HEK293T (cell line): ENCODE results near the gene MIOX.

Source experiments
- CTCF ChIA-PET: fragments of 350-600 bp; formaldehyde crosslinking; extraction: SDS; loops from one replicate; lab custom pipeline; 2021; ENCODE audit warnings: antibody characterized with exemption, inconsistent platforms; lab: Yijun Ruan, JAX
- POLR2A ChIA-PET: fragments of 350-600 bp; formaldehyde crosslinking; extraction: SDS; loops from one replicate; lab custom pipeline; 2020; ENCODE audit warnings: antibody characterized with exemption, inconsistent platforms; lab: Yijun Ruan, JAX
- DNase-seq: peaks from one replicate; pipeline ENCODE4 v3.0.0; 2012; ENCODE audit warnings: mixed read lengths; ENCODE audit errors: extremely low spot score
- ARNT ChIP-seq: fragments of 450-650 bp; IDR thresholded peaks from 2 replicates; pipeline ENCODE4 v1.6.1; 2017; ENCODE audit warnings: mild to moderate bottlenecking
- BHLHE40 ChIP-seq: fragments of 450-650 bp; IDR thresholded peaks from 2 replicates; pipeline ENCODE4 v1.6.1; 2016; ENCODE audit warnings: mild to moderate bottlenecking, moderate library complexity, borderline replicate concordance
- CTBP1 ChIP-seq: fragments of 450-650 bp; IDR thresholded peaks from 2 replicates; pipeline ENCODE4 v1.6.1; 2016; ENCODE audit warnings: borderline replicate concordance
- ELF4 ChIP-seq: fragments of 450-650 bp; IDR thresholded peaks from 2 replicates; pipeline ENCODE4 v1.6.1; 2017; ENCODE audit warnings: antibody characterized with exemption
- FOXA1 ChIP-seq: fragments of 450-650 bp; IDR thresholded peaks from 2 replicates; pipeline ENCODE4 v1.6.1; 2016; ENCODE audit warnings: mild to moderate bottlenecking
- FOXK2 ChIP-seq: fragments of 450-650 bp; IDR thresholded peaks from 2 replicates; pipeline ENCODE4 v1.6.1; 2016; ENCODE audit warnings: mild to moderate bottlenecking
- FOXM1 ChIP-seq: fragments of 450-650 bp; IDR thresholded peaks from 2 replicates; pipeline ENCODE4 v1.6.1; 2017; ENCODE audit warnings: mild to moderate bottlenecking, borderline replicate concordance
- HDGF ChIP-seq: fragments of 450-650 bp; IDR thresholded peaks from 2 replicates; pipeline ENCODE4 v1.6.1; 2017; ENCODE audit warnings: antibody characterized with exemption, borderline replicate concordance
- L3MBTL2 ChIP-seq: fragments of 450-650 bp; conservative IDR thresholded peaks from 2 replicates; pipeline ENCODE4 v1.6.1; 2016; ENCODE audit warnings: mild to moderate bottlenecking
- LEF1 ChIP-seq: fragments of 450-650 bp; IDR thresholded peaks from 2 replicates; pipeline ENCODE4 v1.6.1; 2017; ENCODE audit warnings: mild to moderate bottlenecking, borderline replicate concordance
- NFRKB ChIP-seq: fragments of 450-650 bp; IDR thresholded peaks from 2 replicates; pipeline ENCODE4 v1.6.1; 2016; ENCODE audit warnings: mild to moderate bottlenecking, moderate library complexity
- SP1 ChIP-seq: fragments of 450-650 bp; IDR thresholded peaks from 2 replicates; pipeline ENCODE4 v1.6.1; 2017
- SUZ12 ChIP-seq: fragments of 450-650 bp; IDR thresholded peaks from 2 replicates; pipeline ENCODE4 v1.6.1; 2016; ENCODE audit warnings: mild to moderate bottlenecking
- TARDBP ChIP-seq: fragments of 450-650 bp; IDR thresholded peaks from 2 replicates; pipeline ENCODE4 v1.6.1; 2016
- ZNF384 ChIP-seq: fragments of 450-650 bp; IDR thresholded peaks from 2 replicates; pipeline ENCODE4 v1.6.1; 2016
- TF ChIP-seq, protein P1 (sequence below): fragments of 450-650 bp; IDR thresholded peaks from 2 replicates; pipeline ENCODE4 v1.6.1; 2016

Gene MIOX

DNA sequence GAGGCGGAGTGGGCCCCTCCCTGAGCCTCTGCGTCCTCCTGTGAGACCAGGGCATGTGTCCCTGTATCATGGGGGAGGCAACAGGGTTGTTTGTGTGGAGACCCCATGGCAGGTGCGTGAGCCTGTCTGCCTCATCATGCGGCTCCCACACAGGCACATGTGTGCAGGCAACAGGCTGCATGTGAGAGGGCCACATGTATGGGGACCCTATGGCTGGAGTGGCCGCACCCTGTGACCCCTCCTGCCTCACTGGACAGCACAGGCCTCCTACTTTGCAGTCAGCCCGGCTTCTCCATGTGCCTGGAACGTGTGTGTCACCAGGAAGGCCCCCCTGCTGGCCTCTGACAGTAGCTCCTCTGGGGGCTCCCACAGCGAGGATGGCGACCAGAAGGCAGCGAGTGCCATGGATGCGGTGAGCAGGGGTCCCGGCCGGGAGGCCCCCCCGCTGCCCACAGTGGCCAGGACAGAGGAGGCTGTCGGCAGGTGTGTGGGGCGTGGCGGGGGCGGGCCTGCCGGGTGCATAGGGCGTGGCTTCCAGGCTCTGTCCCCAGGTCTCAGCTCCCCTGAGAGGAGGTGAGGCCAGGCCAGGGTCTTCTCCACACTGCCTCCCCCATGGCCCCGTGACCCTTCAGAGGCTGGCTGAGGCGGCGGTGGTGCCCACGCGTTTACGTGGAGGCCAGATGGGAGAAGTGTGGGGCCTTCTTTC lies 46.0 kb upstream of the MIOX start:
- TF ChIP-seq BHLHE40 (no peak), FOXK2 (no peak), ELF4 (no peak), CTBP1 (no peak), LEF1 (no peak)
- ChIA-PET CTCF (no interaction called here), POLR2A (interaction anchor here (2.3 kb wide), 1 partner anchor 67 kb away, joined by 4 read pairs; the partner anchor contains the start of gene LMF2)
- DNase-seq: no peak

DNA sequence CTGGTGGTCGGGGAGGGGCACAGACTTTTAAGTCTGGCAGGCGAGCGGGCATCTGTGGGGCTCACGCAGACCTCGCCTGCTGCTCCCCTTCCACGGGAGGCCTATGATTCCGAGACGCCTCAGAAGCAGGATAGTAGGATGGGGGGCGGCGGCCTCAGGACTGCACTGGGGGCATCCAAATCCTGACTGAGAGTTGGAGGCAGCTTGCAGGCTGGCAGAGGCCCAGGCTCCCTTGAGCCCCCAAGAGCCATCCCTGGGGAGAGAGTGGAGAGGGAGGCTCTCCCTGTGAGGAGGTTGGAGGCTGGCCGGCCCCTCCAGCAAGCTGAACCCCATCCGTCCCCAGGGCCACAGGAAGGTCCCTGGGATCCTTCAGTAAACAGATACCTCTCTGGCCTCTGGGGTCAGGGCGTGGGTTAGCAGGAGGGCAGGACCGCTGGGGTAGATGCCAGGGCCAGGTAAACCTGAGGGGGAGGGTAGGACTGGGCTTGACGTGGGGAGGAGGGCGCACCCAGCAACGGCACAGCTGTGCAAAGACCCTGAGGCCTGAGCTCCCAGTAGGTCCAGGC lies 45.1 kb upstream of the MIOX start:
- no peak for DNase-seq
- ChIA-PET CTCF (interaction anchor here (1.0 kb wide), 1 partner anchor 57 kb away, joined by 3 read pairs; no protein-coding TSS in a partner anchor), POLR2A (no interaction called here)
- TF ChIP-seq, protein P1, sequence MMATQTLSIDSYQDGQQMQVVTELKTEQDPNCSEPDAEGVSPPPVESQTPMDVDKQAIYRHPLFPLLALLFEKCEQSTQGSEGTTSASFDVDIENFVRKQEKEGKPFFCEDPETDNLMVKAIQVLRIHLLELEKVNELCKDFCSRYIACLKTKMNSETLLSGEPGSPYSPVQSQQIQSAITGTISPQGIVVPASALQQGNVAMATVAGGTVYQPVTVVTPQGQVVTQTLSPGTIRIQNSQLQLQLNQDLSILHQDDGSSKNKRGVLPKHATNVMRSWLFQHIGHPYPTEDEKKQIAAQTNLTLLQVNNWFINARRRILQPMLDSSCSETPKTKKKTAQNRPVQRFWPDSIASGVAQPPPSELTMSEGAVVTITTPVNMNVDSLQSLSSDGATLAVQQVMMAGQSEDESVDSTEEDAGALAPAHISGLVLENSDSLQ: no peak
- TF ChIP-seq FOXA1 (no peak), BHLHE40 (no peak), LEF1 (no peak), NFRKB (no peak), FOXK2 (no peak), ELF4 (no peak), SUZ12 (no peak), ZNF384 (no peak), SP1 (no peak), HDGF (no peak), L3MBTL2 (no peak), ARNT (no peak), FOXM1 (no peak), TARDBP (no peak), CTBP1 (no peak)

DNA sequence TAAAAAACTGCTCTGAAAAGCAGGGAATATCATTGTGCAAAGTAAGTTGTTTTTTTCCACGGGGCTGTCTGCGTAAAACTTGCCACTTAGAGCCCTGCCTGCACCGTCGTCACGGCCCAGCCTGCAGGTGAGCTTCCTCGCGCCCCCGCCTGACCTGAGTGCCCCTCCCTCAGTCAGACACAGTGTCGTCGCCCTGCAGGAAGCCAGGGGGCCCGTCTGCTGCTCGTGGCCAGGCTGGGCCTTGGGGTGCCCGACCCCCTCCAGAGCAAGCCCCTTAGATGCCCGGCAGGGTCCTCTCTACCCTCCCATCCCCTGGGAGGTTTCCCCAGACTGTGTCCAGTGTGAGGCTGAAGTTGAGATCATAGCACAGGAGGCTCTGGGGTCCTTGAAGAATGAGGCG lies 43.5 kb upstream of the MIOX start:
- ChIA-PET POLR2A (no interaction called here), CTCF (no interaction called here)
- TF ChIP-seq ELF4: no peak
- TF ChIP-seq FOXA1: no peak
- no peak for TF ChIP-seq BHLHE40
- TF ChIP-seq L3MBTL2: no peak
- no peak for TF ChIP-seq NFRKB
- no peak for TF ChIP-seq FOXM1
- TF ChIP-seq LEF1: no peak
- no peak for TF ChIP-seq ARNT
- no peak for TF ChIP-seq SP1
- TF ChIP-seq, protein P1: no peak
- TF ChIP-seq TARDBP: no peak
- no peak for DNase-seq

DNA sequence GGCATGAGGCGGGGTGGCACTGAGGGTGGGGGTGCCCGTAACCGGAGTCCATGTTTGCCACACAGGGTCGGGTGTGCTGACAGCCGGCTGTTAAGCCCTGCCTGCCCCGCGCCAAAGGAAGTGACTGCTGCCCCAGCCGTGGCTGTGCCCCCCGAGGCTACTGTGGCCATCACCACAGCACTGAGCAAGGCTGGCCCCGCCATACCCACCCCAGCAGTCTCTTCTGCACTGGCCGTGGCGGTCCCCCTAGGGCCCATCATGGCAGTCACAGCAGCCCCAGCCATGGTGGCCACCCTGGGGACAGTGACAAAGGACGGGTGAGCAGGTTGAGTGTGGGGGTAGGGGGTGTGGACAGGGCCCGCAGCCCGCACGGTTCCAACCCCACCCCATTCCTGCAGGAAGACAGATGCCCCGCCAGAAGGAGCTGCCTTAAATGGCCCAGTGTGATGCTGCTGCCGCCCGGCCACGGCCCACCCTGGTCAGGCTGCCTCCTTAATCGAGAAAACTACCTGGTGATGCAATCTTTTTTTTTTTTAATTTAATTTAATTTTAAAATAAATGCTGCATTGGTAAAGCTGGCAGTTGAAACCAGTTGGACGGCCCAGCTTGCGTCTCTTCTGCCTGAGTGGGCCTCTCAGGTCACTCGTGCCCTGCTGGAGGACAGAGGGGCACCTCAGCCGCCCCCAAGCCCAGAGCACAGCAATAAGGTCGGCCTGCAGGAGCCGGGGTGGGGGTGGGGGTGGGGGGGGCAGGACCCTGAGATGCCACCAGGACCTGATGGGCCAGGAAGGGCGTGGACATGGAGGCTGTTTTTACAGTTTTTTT lies 42.6 kb upstream of the MIOX start:
- ChIA-PET POLR2A (interaction anchor here (0.9 to 1.8 kb wide), 2 partner anchors 9 to 64 kb away, joined by 3 to 7 read pairs; partner anchors contain the start of genes LMF2 and NCAPH2), CTCF (no interaction called here)
- no peak for DNase-seq
- TF ChIP-seq TARDBP: no peak
- TF ChIP-seq CTBP1: no peak
- no peak for TF ChIP-seq FOXA1
- no peak for TF ChIP-seq BHLHE40
- TF ChIP-seq NFRKB: no peak
- no peak for TF ChIP-seq HDGF
- no peak for TF ChIP-seq FOXK2

DNA sequence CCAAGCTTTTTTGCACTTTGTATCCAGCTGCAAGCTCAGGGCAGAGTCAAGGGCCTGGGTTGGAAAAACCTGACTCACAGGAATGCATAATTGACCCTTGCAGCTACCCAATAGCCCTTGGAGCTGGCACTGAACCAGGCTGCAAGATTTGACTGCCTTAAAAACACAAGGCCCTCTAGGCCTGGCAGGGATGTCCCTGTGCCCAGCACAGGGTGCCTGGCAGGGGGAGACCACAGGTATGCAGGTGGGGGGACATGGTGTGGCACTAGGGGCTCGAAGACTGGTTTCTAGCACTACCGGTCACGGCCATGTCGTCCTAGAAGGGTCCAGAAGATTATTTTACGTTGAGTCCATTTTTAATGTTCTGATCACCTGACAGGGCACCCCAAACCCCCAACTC lies 42.0 kb upstream of the MIOX start:
- TF ChIP-seq TARDBP (no peak), FOXK2 (no peak), L3MBTL2 (no peak), ARNT (no peak), LEF1 (no peak), ELF4 (no peak), CTBP1 (no peak), FOXA1 (no peak), NFRKB (no peak)
- TF ChIP-seq, protein P1: no peak
- ChIA-PET POLR2A (interaction anchor here (0.9 to 1.8 kb wide), 2 partner anchors 9 to 63 kb away, joined by 3 to 7 read pairs; partner anchors contain the start of genes LMF2 and NCAPH2), CTCF (no interaction called here)
- no peak for DNase-seq
